Type B pancreatic cell (in vitro differentiated cells): ENCODE results near the gene UNC5CL. TPM values are rescaled to one million over a fixed set of nuclear protein-coding genes. Genes with fewer than 3 reads are reported as not detected.
"Not testable (repeated sequence)": the region's sequence is repeated elsewhere in the genome, so short reads cannot be mapped to it uniquely, and the experiment has no call there.

Source experiments
- DNase-seq: peaks from one replicate; pipeline ENCODE4 v3.0.0; 2021; ENCODE audit warnings: mixed read lengths; ENCODE audit not compliant: unreplicated experiment; ENCODE audit errors: extremely low spot score
- H3K27ac Mint-ChIP-seq: 2 replicates; pipeline ENCODE4 v1.8.0; 2021; ENCODE audit warnings: mild to moderate bottlenecking, mixed read lengths
- H3K27me3 Mint-ChIP-seq: 2 replicates; pipeline ENCODE4 v1.8.0; 2021; ENCODE audit warnings: mixed read lengths
- H3K36me3 Mint-ChIP-seq: 2 replicates; pipeline ENCODE4 v1.8.0; 2021; ENCODE audit warnings: mixed read lengths
- H3K4me1 Mint-ChIP-seq: one replicate; pipeline ENCODE4 v1.8.0; 2021; ENCODE audit warnings: mixed read lengths; ENCODE audit not compliant: unreplicated experiment
- H3K4me3 Mint-ChIP-seq: 2 replicates; pipeline ENCODE4 v1.8.0; 2021; ENCODE audit warnings: mild to moderate bottlenecking, mixed read lengths
- H3K9me3 Mint-ChIP-seq: 2 replicates; pipeline ENCODE4 v1.8.0; 2021; ENCODE audit warnings: mixed read lengths
- CTCF ChIP-seq: fragments of 200-600 bp; sonication (generic); conservative IDR thresholded peaks from 2 replicates; pipeline ENCODE4 v1.5.0; 2021; ENCODE audit warnings: antibody characterized with exemption, mild to moderate bottlenecking
- total RNA-seq: library from RNA; stranded (reverse); gene quantifications from 2 replicates; pipeline ENCODE4 v1.2.1, GENCODE V29; 2021; ENCODE audit warnings: low replicate concordance

Gene UNC5CL
- total RNA-seq, 1 donor from 2014 or later, result 5.1 TPM

- H3K36me3 Mint-ChIP-seq, result peaks cover 3% of the 10 kb centered on the region
- TF ChIP-seq CTCF, result no peak
- H3K4me3 Mint-ChIP-seq, result no peak overlapping the region
- DNase-seq, result no peak
- no peak overlapping the region for H3K27ac Mint-ChIP-seq
- H3K9me3 Mint-ChIP-seq, result no peaks in the 10 kb centered on the region
- H3K27me3 Mint-ChIP-seq, result no peaks in the 10 kb centered on the region
- H3K4me1 Mint-ChIP-seq, result no peaks in the 10 kb centered on the region
Observed at GRCh38 chr6:41009669-41010068, 29.4 kb downstream of the UNC5CL start.

GRCh38 chr6:41008011-41008410 is 31.0 kb downstream of the UNC5CL start:
- Mint-ChIP-seq H3K36me3 (peaks cover 3% of the 10 kb centered on the region), H3K9me3 (peaks cover 3% of the 10 kb centered on the region), H3K27ac (no peak overlapping the region), H3K4me1 (peaks cover 2% of the 10 kb centered on the region), H3K27me3 (no peaks in the 10 kb centered on the region), H3K4me3 (no peak overlapping the region)
- no peak for DNase-seq
- TF ChIP-seq CTCF, result no peak

GRCh38 chr6:41006980-41007379 is 32.0 kb downstream of the UNC5CL start:
- H3K9me3 Mint-ChIP-seq, H3K4me1 Mint-ChIP-seq, H3K27me3 Mint-ChIP-seq, H3K36me3 Mint-ChIP-seq, H3K27ac Mint-ChIP-seq, H3K4me3 Mint-ChIP-seq, DNase-seq: not testable (repeated sequence)

GRCh38 chr6:41006217-41006616 is 32.8 kb downstream of the UNC5CL start:
- not testable (repeated sequence) for H3K27me3 Mint-ChIP-seq, H3K9me3 Mint-ChIP-seq, H3K36me3 Mint-ChIP-seq, H3K27ac Mint-ChIP-seq, H3K4me3 Mint-ChIP-seq, DNase-seq
- peaks cover 10% of the 10 kb centered on the region for H3K4me1 Mint-ChIP-seq
- peak; percentile 81 for TF ChIP-seq CTCF

- Mint-ChIP-seq H3K4me3 (no peak overlapping the region), H3K27me3 (no peaks in the 10 kb centered on the region), H3K9me3 (peaks cover 4% of the 10 kb centered on the region), H3K4me1 (peaks cover 28% of the 10 kb centered on the region), H3K27ac (no peak overlapping the region), H3K36me3 (no peaks in the 10 kb centered on the region)
- no peak for TF ChIP-seq CTCF
- no peak for DNase-seq
Observed at GRCh38 chr6:41002168-41002567, 36.9 kb downstream of the UNC5CL start.

- TF ChIP-seq CTCF, result no peak
- Mint-ChIP-seq H3K4me1 (peaks cover 39% of the 10 kb centered on the region), H3K36me3 (peaks cover 4% of the 10 kb centered on the region), H3K27me3 (no peaks in the 10 kb centered on the region), H3K27ac (no peak overlapping the region), H3K4me3 (no peak overlapping the region), H3K9me3 (peaks cover 4% of the 10 kb centered on the region)
- DNase-seq, result no peak
Observed at GRCh38 chr6:41000248-41000647, 38.8 kb downstream of the UNC5CL start.
